Measurements from ENCODE around the gene GPHN.

GPHN gene

GRCh38 chr14:67170660-67171059 is 662.7 kb downstream of the GPHN start:
- no peak for TF ChIP-seq POLR2A (IDR thresholded peaks at IDR 0.05; ENCODE audit: low read depth, low read length)
- DNase-seq (ENCODE audit: insufficient read length, low spot score): no peak
- FAIRE-seq: no peak

- no peak for TF ChIP-seq POLR2A (IDR thresholded peaks at IDR 0.05; ENCODE audit: low read depth, low read length)
- FAIRE-seq (no peak), DNase-seq (ENCODE audit: insufficient read length, low spot score) (no peak)
Observed at GRCh38 chr14:67172056-67172455, 664.1 kb downstream of the GPHN start.

- no peak for DNase-seq (ENCODE audit: insufficient read length, low spot score)
- FAIRE-seq: no peak
Observed at GRCh38 chr14:67172520-67172919, 664.6 kb downstream of the GPHN start.

GRCh38 chr14:67173719-67174118 is 665.8 kb downstream of the GPHN start:
- FAIRE-seq: no peak
- TF ChIP-seq POLR2A (IDR thresholded peaks at IDR 0.05; ENCODE audit: low read depth, low read length): no peak
- DNase-seq (ENCODE audit: insufficient read length, low spot score): no peak

More at GRCh38 chr14:67172520-67172919, 664.6 kb downstream of the GPHN start:
- TF ChIP-seq POLR2A (IDR thresholded peaks at IDR 0.05; ENCODE audit: low read depth, low read length): no peak

GRCh38 chr14:67186172-67186768 is 678.3 kb downstream of the GPHN start:
- no peak for TF ChIP-seq POLR2A (IDR thresholded peaks at IDR 0.05; ENCODE audit: low read depth, low read length)
- FAIRE-seq (no peak), DNase-seq (ENCODE audit: insufficient read length, low spot score) (no peak)

- FAIRE-seq (peak; percentile 96), DNase-seq (ENCODE audit: insufficient read length, low spot score) (peak; percentile 40)
- no peak for TF ChIP-seq POLR2A (IDR thresholded peaks at IDR 0.05; ENCODE audit: low read depth, low read length)
Observed at GRCh38 chr14:67186789-67187584, 679.0 kb downstream of the GPHN start.

GRCh38 chr14:67187826-67188225 is 679.9 kb downstream of the GPHN start:
- TF ChIP-seq POLR2A (IDR thresholded peaks at IDR 0.05; ENCODE audit: low read depth, low read length): no peak
- no peak for DNase-seq (ENCODE audit: insufficient read length, low spot score)
- FAIRE-seq: peak; percentile 94

GRCh38 chr14:67188326-67188725 is 680.4 kb downstream of the GPHN start:
- no peak for TF ChIP-seq POLR2A (IDR thresholded peaks at IDR 0.05; ENCODE audit: low read depth, low read length)
- no peak for FAIRE-seq
- no peak for DNase-seq (ENCODE audit: insufficient read length, low spot score)

GRCh38 chr14:67191768-67192290 is 683.9 kb downstream of the GPHN start:
- no peak for TF ChIP-seq POLR2A (IDR thresholded peaks at IDR 0.05; ENCODE audit: low read depth, low read length)
- FAIRE-seq (peak; percentile 27), DNase-seq (ENCODE audit: insufficient read length, low spot score) (no peak)

GRCh38 chr14:67192366-67192765 is 684.4 kb downstream of the GPHN start:
- FAIRE-seq (no peak), DNase-seq (ENCODE audit: insufficient read length, low spot score) (no peak)
- no peak for TF ChIP-seq POLR2A (IDR thresholded peaks at IDR 0.05; ENCODE audit: low read depth, low read length)

GRCh38 chr14:67195279-67195678 is 687.3 kb downstream of the GPHN start:
- FAIRE-seq (no peak), DNase-seq (ENCODE audit: insufficient read length, low spot score) (no peak)
- no peak for TF ChIP-seq POLR2A (IDR thresholded peaks at IDR 0.05; ENCODE audit: low read depth, low read length)

- FAIRE-seq: peak; percentile 74
- no peak for DNase-seq (ENCODE audit: insufficient read length, low spot score)
- TF ChIP-seq POLR2A (IDR thresholded peaks at IDR 0.05; ENCODE audit: low read depth, low read length): no peak
Observed at GRCh38 chr14:67199016-67199415, 691.1 kb downstream of the GPHN start.

- no peak for DNase-seq (ENCODE audit: insufficient read length, low spot score)
- no peak for FAIRE-seq
- TF ChIP-seq POLR2A (IDR thresholded peaks at IDR 0.05; ENCODE audit: low read depth, low read length): no peak
Observed at GRCh38 chr14:67207810-67208209, 699.9 kb downstream of the GPHN start.

- no peak for DNase-seq (ENCODE audit: insufficient read length, low spot score)
- no peak for TF ChIP-seq POLR2A (IDR thresholded peaks at IDR 0.05; ENCODE audit: low read depth, low read length)
Observed at GRCh38 chr14:67218126-67218525, 710.2 kb downstream of the GPHN start.

More at GRCh38 chr14:67218126-67218525, 710.2 kb downstream of the GPHN start:
- no peak for FAIRE-seq

All from H54 (cell line).